Measurements from ENCODE around the gene TTF1. TPM values are rescaled to one million over a fixed set of nuclear protein-coding genes. Genes with fewer than 3 reads are reported as not detected.
"Not testable (repeated sequence)": the region's sequence is repeated elsewhere in the genome, so short reads cannot be mapped to it uniquely, and the experiment has no call there.

TTF1 gene
- total and polyA plus RNA-seq, 2 donors from 2014 or later = 10.3 to 16.3 TPM

DNA sequence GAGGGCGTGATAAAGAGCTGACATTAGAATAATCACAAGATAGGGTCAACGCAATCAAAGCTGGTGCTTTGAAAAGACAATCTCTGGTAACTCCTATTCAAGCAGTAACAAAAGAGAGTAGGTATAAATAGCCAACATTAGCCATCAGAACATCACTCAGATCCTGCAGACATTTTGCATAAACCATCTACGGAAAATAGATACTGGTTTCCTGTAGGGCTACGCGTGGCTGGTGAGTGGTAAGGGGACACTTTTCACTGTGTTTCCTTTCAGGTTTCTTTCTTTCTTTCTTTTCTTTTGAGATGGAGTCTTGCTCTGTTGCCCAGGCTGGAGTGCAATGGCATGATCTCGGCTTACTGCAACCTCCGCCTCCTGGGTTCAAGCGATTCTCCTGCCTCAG, 22.3 kb downstream of the TTF1 start:
- H3K27me3 ChIP-seq (ENCODE audit: control insufficient read depth, insufficient read depth, low read length) = no peaks in the 10 kb centered on the region
- H3K9me3 ChIP-seq (ENCODE audit: control insufficient read depth in 2 of 3, insufficient read depth in 1 of 3, low read length in 3 of 3) = no peaks in the 10 kb centered on the region
- no peak overlapping the region for H3K4me3 ChIP-seq (ENCODE audit: low read length in 3 of 3)
- intact Hi-C loops (cut with DNase I) = no loop called here
- peaks cover 6 to 34% (median 21%) of the 10 kb centered on the region in 3 donors for H3K36me3 ChIP-seq (ENCODE audit: control insufficient read depth in 2 of 3, insufficient read depth in 3 of 3, low read length in 3 of 3)
- no peaks in the 10 kb centered on the region for H3K4me1 ChIP-seq (ENCODE audit: control insufficient read depth in 2 of 3, insufficient read depth in 2 of 3, low read depth in 1 of 3, low read length in 3 of 3)
- FAIRE-seq = no peak
- TF ChIP-seq CTCF (IDR thresholded peaks at IDR 0.05; ENCODE audit: borderline replicate concordance, extremely low read depth, insufficient read depth) = no peak
- no peak overlapping the region for H3K9ac ChIP-seq (ENCODE audit: low read length in 3 of 3)
- no peak for DNase-seq
- H3K27ac ChIP-seq (ENCODE audit: low read depth in 2 of 2, low read length in 2 of 2) = no peak overlapping the region

DNA sequence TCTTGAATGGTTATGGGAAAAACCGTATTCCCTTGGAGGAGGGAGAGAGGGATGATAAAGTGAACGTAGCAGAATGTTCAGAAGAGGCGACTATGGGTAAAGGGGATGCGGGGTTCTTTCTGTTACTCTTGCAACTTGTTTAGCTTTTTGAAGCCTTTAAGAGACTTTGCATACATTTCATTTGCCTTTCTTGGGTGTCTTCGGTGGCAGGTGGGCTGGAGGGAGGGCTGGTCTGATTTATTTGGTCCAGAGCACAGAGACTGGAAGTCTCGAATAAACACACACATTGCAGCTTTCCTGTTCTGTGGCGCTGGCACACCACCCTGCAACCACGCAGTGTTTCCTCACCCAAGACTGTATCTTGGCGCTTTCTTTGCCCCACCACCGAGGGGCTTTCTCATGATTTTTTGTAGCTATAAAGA, 23.2 kb downstream of the TTF1 start:
- H3K4me3 ChIP-seq (ENCODE audit: low read length in 3 of 3) = no peak overlapping the region
- no peaks in the 10 kb centered on the region for H3K27me3 ChIP-seq (ENCODE audit: control insufficient read depth, insufficient read depth, low read length)
- intact Hi-C loops (cut with DNase I) = no loop called here
- no peaks in the 10 kb centered on the region for H3K4me1 ChIP-seq (ENCODE audit: control insufficient read depth in 2 of 3, insufficient read depth in 2 of 3, low read depth in 1 of 3, low read length in 3 of 3)
- no peaks in the 10 kb centered on the region for H3K9me3 ChIP-seq (ENCODE audit: control insufficient read depth in 2 of 3, insufficient read depth in 1 of 3, low read length in 3 of 3)
- H3K27ac ChIP-seq (ENCODE audit: low read depth in 2 of 2, low read length in 2 of 2) = no peak overlapping the region
- FAIRE-seq (no peak), DNase-seq (no peak)
- H3K9ac ChIP-seq (ENCODE audit: low read length in 3 of 3) = no peak overlapping the region
- H3K36me3 ChIP-seq (ENCODE audit: control insufficient read depth in 2 of 3, insufficient read depth in 3 of 3, low read length in 3 of 3) = peaks cover 8 to 35% (median 20%) of the 10 kb centered on the region in 3 donors
- no peak for TF ChIP-seq CTCF (IDR thresholded peaks at IDR 0.05; ENCODE audit: borderline replicate concordance, extremely low read depth, insufficient read depth)

DNA sequence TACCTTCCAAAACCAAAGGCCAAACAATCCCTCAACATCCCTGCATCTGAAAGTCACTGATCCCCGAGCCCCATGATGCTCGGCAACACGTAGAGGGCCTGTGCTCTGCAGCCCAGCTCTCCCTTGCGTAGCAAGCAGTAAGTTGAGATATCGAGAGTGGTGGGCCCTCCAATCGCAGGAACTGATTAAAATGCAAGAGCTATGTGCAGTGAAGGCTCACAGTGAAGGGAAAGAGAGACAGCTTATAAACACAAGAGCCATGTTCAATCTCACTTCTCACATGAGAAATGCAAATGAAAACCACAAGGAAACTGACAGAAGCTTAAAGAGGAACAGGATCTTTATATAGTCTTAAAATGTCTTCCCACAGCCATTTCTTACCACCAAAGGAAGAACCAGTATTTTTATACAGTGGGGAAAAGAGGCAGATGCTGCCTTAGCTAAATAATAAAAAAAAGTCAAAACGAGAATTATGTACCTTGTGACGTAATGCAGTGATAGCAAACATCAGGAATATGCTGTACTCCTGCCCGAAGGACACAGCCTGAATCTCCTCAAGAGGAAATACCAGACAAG, 24.6 kb downstream of the TTF1 start:
- Histone ChIP-seq H3K27ac (ENCODE audit: low read depth in 2 of 2, low read length in 2 of 2) (no peak overlapping the region), H3K4me3 (ENCODE audit: low read length in 3 of 3) (no peak overlapping the region)
- no peak for TF ChIP-seq CTCF (IDR thresholded peaks at IDR 0.05; ENCODE audit: borderline replicate concordance, extremely low read depth, insufficient read depth)

GRCh38 chr9:132378416-132378815, 28.2 kb downstream of the TTF1 start:
- H3K36me3 ChIP-seq (ENCODE audit: control insufficient read depth in 2 of 3, insufficient read depth in 3 of 3, low read length in 3 of 3) = peaks cover 18 to 27% (median 23%) of the 10 kb centered on the region in 3 donors
- H3K27ac ChIP-seq (ENCODE audit: low read depth in 2 of 2, low read length in 2 of 2); H3K4me1 ChIP-seq (ENCODE audit: control insufficient read depth in 2 of 3, insufficient read depth in 2 of 3, low read depth in 1 of 3, low read length in 3 of 3); FAIRE-seq; H3K9me3 ChIP-seq (ENCODE audit: control insufficient read depth in 2 of 3, insufficient read depth in 1 of 3, low read length in 3 of 3); H3K27me3 ChIP-seq (ENCODE audit: control insufficient read depth, insufficient read depth, low read length); intact Hi-C loops (cut with DNase I); H3K9ac ChIP-seq (ENCODE audit: low read length in 3 of 3); H3K4me3 ChIP-seq (ENCODE audit: low read length in 3 of 3): not testable (repeated sequence)
- peak in 1 of 5 donors; percentile 29 for DNase-seq

More for the DNA sequence above, 24.6 kb downstream of the TTF1 start:
- H3K9ac ChIP-seq (ENCODE audit: low read length in 3 of 3) = no peak overlapping the region
- FAIRE-seq (no peak), DNase-seq (no peak)
- no peaks in the 10 kb centered on the region for H3K27me3 ChIP-seq (ENCODE audit: control insufficient read depth, insufficient read depth, low read length)
- peaks cover 16 to 37% (median 28%) of the 10 kb centered on the region in 3 donors for H3K36me3 ChIP-seq (ENCODE audit: control insufficient read depth in 2 of 3, insufficient read depth in 3 of 3, low read length in 3 of 3)
- peaks cover 0 to 4% (median 0%) of the 10 kb centered on the region in 3 donors for H3K9me3 ChIP-seq (ENCODE audit: control insufficient read depth in 2 of 3, insufficient read depth in 1 of 3, low read length in 3 of 3)
- no peaks in the 10 kb centered on the region for H3K4me1 ChIP-seq (ENCODE audit: control insufficient read depth in 2 of 3, insufficient read depth in 2 of 3, low read depth in 1 of 3, low read length in 3 of 3)
- intact Hi-C loops (cut with DNase I) = no loop called here

DNA sequence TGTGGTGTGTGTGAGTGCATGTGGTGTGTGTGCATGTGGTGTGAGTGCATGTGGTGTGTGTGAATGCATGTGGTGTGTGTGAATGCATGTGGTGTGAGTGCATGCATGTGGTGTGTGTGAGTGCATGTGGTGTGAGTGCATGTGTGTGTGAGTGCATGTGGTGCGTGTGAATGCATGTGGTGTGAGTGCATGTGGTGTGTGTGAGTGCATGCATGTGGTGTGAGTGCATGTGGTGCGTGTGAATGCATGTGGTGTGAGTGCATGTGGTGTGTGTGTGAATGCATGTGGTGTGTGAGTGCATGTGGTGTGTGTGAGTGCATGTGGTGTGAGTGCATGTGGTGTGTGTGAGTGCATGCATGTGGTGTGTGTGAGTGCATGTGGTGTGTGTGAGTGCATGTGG, 28.9 kb downstream of the TTF1 start:
- H3K27me3 ChIP-seq (ENCODE audit: control insufficient read depth, insufficient read depth, low read length); intact Hi-C loops (cut with DNase I); H3K9ac ChIP-seq (ENCODE audit: low read length in 3 of 3); FAIRE-seq; H3K4me3 ChIP-seq (ENCODE audit: low read length in 3 of 3); H3K27ac ChIP-seq (ENCODE audit: low read depth in 2 of 2, low read length in 2 of 2); H3K4me1 ChIP-seq (ENCODE audit: control insufficient read depth in 2 of 3, insufficient read depth in 2 of 3, low read depth in 1 of 3, low read length in 3 of 3); H3K9me3 ChIP-seq (ENCODE audit: control insufficient read depth in 2 of 3, insufficient read depth in 1 of 3, low read length in 3 of 3): not testable (repeated sequence)
- H3K36me3 ChIP-seq (ENCODE audit: control insufficient read depth in 2 of 3, insufficient read depth in 3 of 3, low read length in 3 of 3) = peaks cover 18 to 27% (median 23%) of the 10 kb centered on the region in 3 donors
- DNase-seq = peak in 1 of 5 donors; percentile 6
